Spinal cord (tissue), 10 donors: ENCODE results near the gene ZNF48. TPM values are rescaled to one million over a fixed set of nuclear protein-coding genes. Genes with fewer than 3 reads are reported as not detected.
A peak's percentile ranks its signal among the peaks of the same experiment; 100 is the strongest.

Experiments used
- DNase-seq, 6 donors: peaks; one replicate each; pipeline versions ENCODE4 v3.0.0 to v3.0.0-alpha.2; 2013 to 2015; ENCODE audit warnings: low spot score in 6 of 6, low read depth in 4 of 6
- H3K27ac ChIP-seq: one replicate; pipeline ENCODE4 v1.5.1; 2013; ENCODE audit warnings: low read depth, low read length, control low read depth
- H3K27me3 ChIP-seq: one replicate; pipeline ENCODE4 v1.6.1; 2013; ENCODE audit warnings: low read length; ENCODE audit not compliant: control insufficient read depth, insufficient read depth
- H3K36me3 ChIP-seq: one replicate; pipeline ENCODE4 v1.6.1; 2013; ENCODE audit warnings: low read length; ENCODE audit not compliant: control insufficient read depth, insufficient read depth
- H3K4me1 ChIP-seq: one replicate; pipeline ENCODE4 v1.6.1; 2013; ENCODE audit warnings: low read length; ENCODE audit not compliant: control insufficient read depth, insufficient read depth
- H3K4me3 ChIP-seq: one replicate; pipeline ENCODE4 v1.5.1; 2013; ENCODE audit warnings: low read depth, low read length, control low read depth
- H3K9me3 ChIP-seq: one replicate; pipeline ENCODE4 v1.6.1; 2013; ENCODE audit warnings: low read length; ENCODE audit not compliant: control insufficient read depth, insufficient read depth
- WGBS: methylation state at CpG from one replicate; pipeline ENCODE4 v1.1.5; 2013; ENCODE audit warnings: missing lambda C conversion rate; ENCODE audit not compliant: insufficient coverage; 5-methylcytosine and 5-hydroxymethylcytosine counted together
- polyA plus RNA-seq, 2 donors: library from polyadenylated mRNA; unstranded; fragments of 120-200 nt; gene quantifications; one replicate each; pipeline ENCODE4 v1.2.1, GENCODE V29; 2013; ENCODE audit not compliant: insufficient read length in 2 of 2
- total RNA-seq, 2 donors: library from RNA; depleted of rRNA in 1 of 2; stranded (reverse); fragments of 120-200 nt in 1 of 2; fragments of >200 nt in 1 of 2; gene quantifications; one replicate each; pipeline versions ENCODE4 v1.2.3 to v1.2.4, GENCODE V29; 2013 to 2014
- donor health status: healthy.

The ZNF48 gene
- total and polyA plus RNA-seq, 4 donors: 9.5 to 19.2 (median 15.3) TPM

GRCh38 chr16:30369091-30369937 lies 25.9 kb upstream of the ZNF48 start:
- Histone ChIP-seq H3K4me3 (peak overlapping the region; percentile 68), H3K36me3 (peaks cover 27% of the 10 kb centered on the region), H3K27me3 (no peaks in the 10 kb centered on the region), H3K27ac (peak overlapping the region; percentile 67), H3K4me1 (peaks cover 53% of the 10 kb centered on the region), H3K9me3 (no peaks in the 10 kb centered on the region)
- no peak for DNase-seq
- 3% methylated on average over 45 of the region's 45 CpGs for WGBS

- under 1% methylated on average over 76 of the region's 76 CpGs for WGBS
- H3K36me3 ChIP-seq: peaks cover 21% of the 10 kb centered on the region
- H3K27ac ChIP-seq: peak overlapping the region; percentile 67
- peak overlapping the region; percentile 68 for H3K4me3 ChIP-seq
- no peaks in the 10 kb centered on the region for H3K9me3 ChIP-seq
- no peak for DNase-seq
- peaks cover 49% of the 10 kb centered on the region for H3K4me1 ChIP-seq
- H3K27me3 ChIP-seq: no peaks in the 10 kb centered on the region
These were observed 25.2 kb upstream of the ZNF48 start for GRCh38 chr16:30369938-30370455.

- Histone ChIP-seq H3K27me3 (no peaks in the 10 kb centered on the region), H3K4me1 (peaks cover 43% of the 10 kb centered on the region), H3K9me3 (no peaks in the 10 kb centered on the region), H3K36me3 (peaks cover 15% of the 10 kb centered on the region), H3K27ac (peak within 1 kb of the TSS; percentile 97), H3K4me3 (peak within 1 kb of the TSS; percentile 68)
- peak; percentile 99 to 100 (median 100) for DNase-seq
- under 1% methylated on average over 39 of the region's 40 CpGs for WGBS
These were observed 24.6 kb upstream of the ZNF48 start, which contains the start of gene TBC1D10B for GRCh38 chr16:30370456-30371247. Gene TBC1D10B (minus strand): TSS chr16:30370494. CDS start chr16:30370183, 311 bp downstream.

GRCh38 chr16:30371248-30371816 lies 23.9 kb upstream of the ZNF48 start:
- Histone ChIP-seq H3K4me3 (peak overlapping the region; percentile 58), H3K36me3 (peaks cover 14% of the 10 kb centered on the region), H3K4me1 (peaks cover 39% of the 10 kb centered on the region), H3K9me3 (no peaks in the 10 kb centered on the region), H3K27ac (peak overlapping the region; percentile 97), H3K27me3 (no peaks in the 10 kb centered on the region)
- no peak for DNase-seq
- WGBS: 21% methylated on average over 11 of the region's 11 CpGs

GRCh38 chr16:30372038-30372712 lies 23.0 kb upstream of the ZNF48 start:
- Histone ChIP-seq H3K27me3 (no peaks in the 10 kb centered on the region), H3K36me3 (peaks cover 11% of the 10 kb centered on the region), H3K4me1 (peaks cover 42% of the 10 kb centered on the region), H3K27ac (peak overlapping the region; percentile 97), H3K9me3 (no peaks in the 10 kb centered on the region), H3K4me3 (no peak overlapping the region)
- 87% methylated on average over 4 of the region's 6 CpGs for WGBS
- DNase-seq: no peak

GRCh38 chr16:30372725-30373124 lies 22.5 kb upstream of the ZNF48 start:
- no peaks in the 10 kb centered on the region for H3K27me3 ChIP-seq
- no peak overlapping the region for H3K4me3 ChIP-seq
- no peak overlapping the region for H3K27ac ChIP-seq
- H3K4me1 ChIP-seq: peaks cover 44% of the 10 kb centered on the region
- WGBS: 94% methylated on average over 4 of the region's 5 CpGs
- H3K36me3 ChIP-seq: peaks cover 8% of the 10 kb centered on the region
- no peaks in the 10 kb centered on the region for H3K9me3 ChIP-seq
- no peak for DNase-seq

DNA sequence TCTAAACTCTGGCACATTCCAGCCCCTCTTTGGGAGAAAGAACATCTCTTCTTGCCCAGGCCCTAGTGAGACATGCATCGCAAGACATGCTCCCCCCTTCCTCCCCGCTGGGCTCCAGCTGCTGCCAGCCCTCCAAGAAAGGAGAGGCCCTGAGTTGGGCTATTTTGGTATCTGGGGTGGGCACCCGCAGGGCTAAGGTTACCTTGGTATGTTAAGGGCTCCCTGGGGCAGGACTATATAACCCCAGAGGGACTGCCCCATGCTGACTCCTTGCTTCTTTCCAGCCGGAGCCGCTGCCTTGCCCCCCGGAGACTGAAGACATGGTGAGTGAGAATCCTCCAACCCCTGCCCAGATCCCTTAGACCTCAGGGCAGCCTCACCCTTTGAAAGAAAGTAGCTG lies 20.7 kb upstream of the ZNF48 start, which contains the start of gene MYL11:
MYL11 (plus strand) TSS at position 265 of the 400 bp plus-strand sequence; CDS start at position 321, 56 bp downstream.
- Histone ChIP-seq H3K27me3 (no peaks in the 10 kb centered on the region), H3K4me1 (peaks cover 44% of the 10 kb centered on the region), H3K27ac (no peak within 1 kb of the TSS), H3K4me3 (no peak within 1 kb of the TSS), H3K36me3 (peaks cover 4% of the 10 kb centered on the region), H3K9me3 (no peaks in the 10 kb centered on the region)
- peak in 1 of 6 donors; percentile 0 for DNase-seq
- 91% methylated on average over 3 of the region's 6 CpGs for WGBS

DNA sequence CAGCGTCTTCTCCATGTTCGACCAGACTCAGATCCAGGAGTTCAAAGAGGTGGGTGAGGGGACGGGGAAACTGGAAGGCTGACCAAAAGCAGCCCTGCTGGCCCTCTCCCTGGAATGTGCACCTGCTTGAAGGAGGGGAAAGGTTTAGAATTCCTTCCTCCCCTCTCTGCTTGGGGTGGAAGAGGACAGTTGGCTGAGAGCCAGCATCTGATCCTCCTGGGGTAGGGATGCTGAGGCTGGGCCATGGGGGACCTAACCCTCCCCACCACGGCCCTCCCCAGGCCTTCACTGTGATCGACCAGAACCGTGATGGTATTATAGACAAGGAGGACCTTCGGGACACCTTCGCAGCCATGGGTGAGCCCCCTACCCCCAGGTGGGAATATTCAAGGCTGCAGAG lies 19.4 kb upstream of the ZNF48 start:
- H3K9me3 ChIP-seq: no peaks in the 10 kb centered on the region
- H3K36me3 ChIP-seq: peaks cover 6% of the 10 kb centered on the region
- 83% methylated on average over 2 of the region's 8 CpGs for WGBS
- DNase-seq: peak in 1 of 6 donors; percentile 2
- no peaks in the 10 kb centered on the region for H3K27me3 ChIP-seq
- H3K4me3 ChIP-seq: no peak overlapping the region
- H3K27ac ChIP-seq: no peak overlapping the region
- peaks cover 47% of the 10 kb centered on the region for H3K4me1 ChIP-seq

GRCh38 chr16:30376461-30376902 lies 18.7 kb upstream of the ZNF48 start:
- WGBS: 90% methylated on average over 6 of the region's 8 CpGs
- Histone ChIP-seq H3K36me3 (peaks cover 8% of the 10 kb centered on the region), H3K27ac (no peak overlapping the region), H3K4me1 (peaks cover 41% of the 10 kb centered on the region), H3K4me3 (no peak overlapping the region), H3K9me3 (no peaks in the 10 kb centered on the region), H3K27me3 (no peaks in the 10 kb centered on the region)
- DNase-seq: no peak
